ENCODE data around the gene EEF1A2.

- TF ChIP-seq PBX3 (IDR thresholded peaks at IDR 0.05) (no peak), CTCF (IDR thresholded peaks at IDR 0.05) (no peak), BCL3 (IDR thresholded peaks at IDR 0.05) (no peak), CBX8 (IDR thresholded peaks at IDR 0.05) (no peak), EP300 (IDR thresholded peaks at IDR 0.05) (no peak), POLR2A (IDR thresholded peaks at IDR 0.05; ENCODE audit: low read length) (no peak), KDM1A (IDR thresholded peaks at IDR 0.05; ENCODE audit: low read depth) (no peak), NR3C1 (IDR thresholded peaks at IDR 0.05) (no peak), RFX5 (IDR thresholded peaks at IDR 0.05) (no peak)
Measured at GRCh38 chr20:63466250-63466825, 32.5 kb downstream of the EEF1A2 start.
